GM18511 (cell line): ENCODE results near the gene FEZF1.
"Not testable (repeated sequence)": the region's sequence is repeated elsewhere in the genome, so short reads cannot be mapped to it uniquely, and the experiment has no call there.

Experiments used
- ATAC-seq: cut with Tn5 transposase; IDR thresholded peaks from one replicate; pipeline ENCODE4 v1.9.1; 2021; ENCODE audit warnings: mild to moderate bottlenecking, moderate library complexity; ENCODE audit not compliant: unreplicated experiment

Gene FEZF1

GRCh38 chr7:122309421-122309820 lies 4.9 kb upstream of the FEZF1 start:
- no peak for ATAC-seq

- no peak for ATAC-seq
Measured at GRCh38 chr7:122307228-122307621, 2.7 kb upstream of the FEZF1 start.

GRCh38 chr7:122306320-122307227 lies 2.0 kb upstream of the FEZF1 start:
- ATAC-seq, result no peak

GRCh38 chr7:122305475-122306319 lies 1.1 kb upstream of the FEZF1 start:
- ATAC-seq, result no peak

GRCh38 chr7:122304996-122305421 lies 459 bp upstream of the FEZF1 start:
- no peak for ATAC-seq

- ATAC-seq, result no peak
Measured at GRCh38 chr7:122303531-122304318, 825 bp downstream of the FEZF1 start.

- no peak for ATAC-seq
Measured at GRCh38 chr7:122302761-122303530, 1.6 kb downstream of the FEZF1 start.

- no peak for ATAC-seq
Measured at GRCh38 chr7:122301858-122302760, 2.4 kb downstream of the FEZF1 start.

- ATAC-seq, result no peak
Measured at GRCh38 chr7:122300956-122301833, 3.4 kb downstream of the FEZF1 start.

- no peak for ATAC-seq
Measured at GRCh38 chr7:122300211-122300932, 4.2 kb downstream of the FEZF1 start.

GRCh38 chr7:122299624-122300210 lies 4.8 kb downstream of the FEZF1 start:
- ATAC-seq, result no peak

- ATAC-seq, result no peak
Measured at GRCh38 chr7:122298618-122299017, 5.9 kb downstream of the FEZF1 start.

- no peak for ATAC-seq
Measured at GRCh38 chr7:122298131-122298530, 6.4 kb downstream of the FEZF1 start.

- no peak for ATAC-seq
Measured at GRCh38 chr7:122291189-122291588, 13.4 kb downstream of the FEZF1 start.

- no peak for ATAC-seq
Measured at GRCh38 chr7:122290476-122290875, 14.1 kb downstream of the FEZF1 start.

- no peak for ATAC-seq
Measured at GRCh38 chr7:122289426-122289825, 15.1 kb downstream of the FEZF1 start.

- ATAC-seq, result not testable (repeated sequence)
Measured at GRCh38 chr7:122284608-122285007, 19.9 kb downstream of the FEZF1 start.
